ENCODE results near the gene MYOC. TPM values are rescaled to one million over a fixed set of nuclear protein-coding genes. Genes with fewer than 3 reads are reported as not detected.

The MYOC gene
- total RNA-seq, 1 donor from 2014 or later: 0.69 TPM

GRCh38 chr1:171674431-171675405 lies 22.2 kb upstream of the MYOC start:
- Histone ChIP-seq H3K27ac (peak overlapping the region; percentile 58), H3K36me3 (no peaks in the 10 kb centered on the region), H3K4me3 (no peak overlapping the region), H3K4me1 (no peaks in the 10 kb centered on the region), H3K27me3 (no peaks in the 10 kb centered on the region), H3K9me3 (no peaks in the 10 kb centered on the region)
- DNase-seq (no peak), ATAC-seq (no peak)
- TF ChIP-seq CTCF (IDR thresholded peaks at IDR 0.05): no peak
- intact Hi-C loops (cut with DNase I): no loop called here

GRCh38 chr1:171670739-171671138 lies 18.3 kb upstream of the MYOC start:
- ATAC-seq: no peak
- TF ChIP-seq CTCF (IDR thresholded peaks at IDR 0.05): no peak
- no peak overlapping the region for H3K27ac ChIP-seq
- no peaks in the 10 kb centered on the region for H3K4me1 ChIP-seq
- no peak overlapping the region for H3K4me3 ChIP-seq
- H3K27me3 ChIP-seq: no peaks in the 10 kb centered on the region
- intact Hi-C loops (cut with DNase I): no loop called here
- DNase-seq: no peak
- no peaks in the 10 kb centered on the region for H3K9me3 ChIP-seq
- H3K36me3 ChIP-seq: no peaks in the 10 kb centered on the region

GRCh38 chr1:171668372-171668771 lies 15.9 kb upstream of the MYOC start:
- no peaks in the 10 kb centered on the region for H3K4me1 ChIP-seq
- no peak for TF ChIP-seq CTCF (IDR thresholded peaks at IDR 0.05)
- H3K9me3 ChIP-seq: no peaks in the 10 kb centered on the region
- H3K4me3 ChIP-seq: no peak overlapping the region
- DNase-seq: no peak
- H3K36me3 ChIP-seq: no peaks in the 10 kb centered on the region
- intact Hi-C loops (cut with DNase I): no loop called here
- no peak for ATAC-seq
- no peak overlapping the region for H3K27ac ChIP-seq
- no peaks in the 10 kb centered on the region for H3K27me3 ChIP-seq

- no peak for ATAC-seq
- TF ChIP-seq CTCF (IDR thresholded peaks at IDR 0.05): no peak
- intact Hi-C loops (cut with DNase I): no loop called here
- Histone ChIP-seq H3K27me3 (no peaks in the 10 kb centered on the region), H3K36me3 (no peaks in the 10 kb centered on the region), H3K4me1 (no peaks in the 10 kb centered on the region), H3K27ac (no peak overlapping the region), H3K9me3 (no peaks in the 10 kb centered on the region), H3K4me3 (no peak overlapping the region)
- no peak for DNase-seq
These were observed 13.8 kb upstream of the MYOC start for GRCh38 chr1:171666114-171666769.

- intact Hi-C loops (cut with DNase I): no loop called here
- DNase-seq (no peak), ATAC-seq (no peak)
- Histone ChIP-seq H3K4me3 (no peak overlapping the region), H3K36me3 (no peaks in the 10 kb centered on the region), H3K27ac (no peak overlapping the region), H3K4me1 (no peaks in the 10 kb centered on the region), H3K27me3 (no peaks in the 10 kb centered on the region), H3K9me3 (no peaks in the 10 kb centered on the region)
- no peak for TF ChIP-seq CTCF (IDR thresholded peaks at IDR 0.05)
These were observed 12.5 kb upstream of the MYOC start for GRCh38 chr1:171664976-171665375.
